NCI-H146 (cell line): Measurements from ENCODE around the gene PTGER4.
"Not testable (repeated sequence)": the region's sequence is repeated elsewhere in the genome, so short reads cannot be mapped to it uniquely, and the experiment has no call there.

Source experiments
- DNase-seq: peaks from one replicate; lab custom pipeline; 2025; lab: John Stamatoyannopoulos, UW

The PTGER4 gene

GRCh38 chr5:40689438-40689837 is 9.7 kb downstream of the PTGER4 start:
- DNase-seq, result no peak

- no peak for DNase-seq
These were observed 10.6 kb downstream of the PTGER4 start for GRCh38 chr5:40690267-40690666.

- no peak for DNase-seq
These were observed 12.2 kb downstream of the PTGER4 start for GRCh38 chr5:40691894-40692293.

- no peak for DNase-seq
These were observed 14.7 kb downstream of the PTGER4 start for GRCh38 chr5:40694433-40694832.

GRCh38 chr5:40700116-40700782 is 20.5 kb downstream of the PTGER4 start:
- no peak for DNase-seq

- DNase-seq, result not testable (repeated sequence)
These were observed 22.3 kb downstream of the PTGER4 start for GRCh38 chr5:40702027-40702426.

- DNase-seq, result not testable (repeated sequence)
These were observed 25.8 kb downstream of the PTGER4 start for GRCh38 chr5:40705484-40705883.

- DNase-seq, result not testable (repeated sequence)
These were observed 30.9 kb downstream of the PTGER4 start for GRCh38 chr5:40710575-40710974.

GRCh38 chr5:40714001-40714400 is 34.3 kb downstream of the PTGER4 start:
- no peak for DNase-seq

GRCh38 chr5:40716000-40716399 is 36.3 kb downstream of the PTGER4 start:
- DNase-seq, result no peak

GRCh38 chr5:40716590-40716989 is 36.9 kb downstream of the PTGER4 start:
- DNase-seq, result no peak

- DNase-seq, result no peak
These were observed 37.6 kb downstream of the PTGER4 start for GRCh38 chr5:40717281-40717680.

GRCh38 chr5:40720069-40720468 is 40.4 kb downstream of the PTGER4 start:
- no peak for DNase-seq

GRCh38 chr5:40722497-40722911 is 42.8 kb downstream of the PTGER4 start:
- not testable (repeated sequence) for DNase-seq

- DNase-seq, result no peak
These were observed 53.7 kb downstream of the PTGER4 start for GRCh38 chr5:40733434-40733833.

- no peak for DNase-seq
These were observed 54.3 kb downstream of the PTGER4 start for GRCh38 chr5:40733879-40734563.

- DNase-seq, result no peak
These were observed 55.3 kb downstream of the PTGER4 start for GRCh38 chr5:40734986-40735385.

- no peak for DNase-seq
These were observed 55.9 kb downstream of the PTGER4 start for GRCh38 chr5:40735609-40736008.

GRCh38 chr5:40736103-40736875 is 56.6 kb downstream of the PTGER4 start:
- DNase-seq, result peak; percentile 17

- DNase-seq, result no peak
These were observed 58.8 kb downstream of the PTGER4 start for GRCh38 chr5:40738502-40738901.
